GM12872 (cell line): ENCODE data around the gene RPL7A.

ENCODE experiments used
- CTCF ChIP-seq: IDR thresholded peaks from 3 replicates; pipeline ENCODE4 v1.5.1; 2011; ENCODE audit warnings: low read depth, mild to moderate bottlenecking, low read length, moderate library complexity; ENCODE audit not compliant: insufficient read depth

Gene RPL7A

GRCh38 chr9:133347985-133348717 lies at the start of gene RPL7A, which contains the start of gene MED22:
Gene RPL7A, plus strand, starts transcription at chr9:133348218. Its CDS starts 26 bp downstream, at chr9:133348244.
Gene MED22, minus strand, starts transcription at chr9:133348131. Its CDS starts 1,469 bp downstream, at chr9:133346662.
- no peak for TF ChIP-seq CTCF

- no peak for TF ChIP-seq CTCF
Observed at GRCh38 chr9:133301253-133302230, 46.5 kb upstream of the RPL7A start.

GRCh38 chr9:133303266-133304157 lies 44.5 kb upstream of the RPL7A start:
- no peak for TF ChIP-seq CTCF

GRCh38 chr9:133304158-133304470 lies 43.9 kb upstream of the RPL7A start:
- no peak for TF ChIP-seq CTCF

- no peak for TF ChIP-seq CTCF
Observed at GRCh38 chr9:133304477-133305377, 43.3 kb upstream of the RPL7A start.

GRCh38 chr9:133305731-133306130 lies 42.3 kb upstream of the RPL7A start:
- no peak for TF ChIP-seq CTCF
